ENCODE measurements around the gene PRDM10.

- no peak for TF ChIP-seq STAT3 (IDR thresholded peaks at IDR 0.05; ENCODE audit: low read depth, low read length)
- TF ChIP-seq, protein P1, sequence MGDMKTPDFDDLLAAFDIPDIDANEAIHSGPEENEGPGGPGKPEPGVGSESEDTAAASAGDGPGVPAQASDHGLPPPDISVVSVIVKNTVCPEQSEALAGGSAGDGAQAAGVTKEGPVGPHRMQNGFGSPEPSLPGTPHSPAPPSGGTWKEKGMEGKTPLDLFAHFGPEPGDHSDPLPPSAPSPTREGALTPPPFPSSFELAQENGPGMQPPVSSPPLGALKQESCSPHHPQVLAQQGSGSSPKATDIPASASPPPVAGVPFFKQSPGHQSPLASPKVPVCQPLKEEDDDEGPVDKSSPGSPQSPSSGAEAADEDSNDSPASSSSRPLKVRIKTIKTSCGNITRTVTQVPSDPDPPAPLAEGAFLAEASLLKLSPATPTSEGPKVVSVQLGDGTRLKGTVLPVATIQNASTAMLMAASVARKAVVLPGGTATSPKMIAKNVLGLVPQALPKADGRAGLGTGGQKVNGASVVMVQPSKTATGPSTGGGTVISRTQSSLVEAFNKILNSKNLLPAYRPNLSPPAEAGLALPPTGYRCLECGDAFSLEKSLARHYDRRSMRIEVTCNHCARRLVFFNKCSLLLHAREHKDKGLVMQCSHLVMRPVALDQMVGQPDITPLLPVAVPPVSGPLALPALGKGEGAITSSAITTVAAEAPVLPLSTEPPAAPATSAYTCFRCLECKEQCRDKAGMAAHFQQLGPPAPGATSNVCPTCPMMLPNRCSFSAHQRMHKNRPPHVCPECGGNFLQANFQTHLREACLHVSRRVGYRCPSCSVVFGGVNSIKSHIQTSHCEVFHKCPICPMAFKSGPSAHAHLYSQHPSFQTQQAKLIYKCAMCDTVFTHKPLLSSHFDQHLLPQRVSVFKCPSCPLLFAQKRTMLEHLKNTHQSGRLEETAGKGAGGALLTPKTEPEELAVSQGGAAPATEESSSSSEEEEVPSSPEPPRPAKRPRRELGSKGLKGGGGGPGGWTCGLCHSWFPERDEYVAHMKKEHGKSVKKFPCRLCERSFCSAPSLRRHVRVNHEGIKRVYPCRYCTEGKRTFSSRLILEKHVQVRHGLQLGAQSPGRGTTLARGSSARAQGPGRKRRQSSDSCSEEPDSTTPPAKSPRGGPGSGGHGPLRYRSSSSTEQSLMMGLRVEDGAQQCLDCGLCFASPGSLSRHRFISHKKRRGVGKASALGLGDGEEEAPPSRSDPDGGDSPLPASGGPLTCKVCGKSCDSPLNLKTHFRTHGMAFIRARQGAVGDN (IDR thresholded peaks at IDR 0.05): no peak
Measured at GRCh38 chr11:129955282-129955681, 47.4 kb downstream of the PRDM10 start.

Data from GM12878 (cell line).